IPS-NIHi7 (cell line): ENCODE data around the gene CDC14A.
"Not testable (repeated sequence)": the region's sequence is repeated elsewhere in the genome, so short reads cannot be mapped to it uniquely, and the experiment has no call there.

Experiments
- DNase-seq: peaks from one replicate; pipeline ENCODE4 v3.0.0; 2012; ENCODE audit warnings: mixed read lengths; ENCODE audit errors: extremely low spot score

Gene CDC14A, protein sequence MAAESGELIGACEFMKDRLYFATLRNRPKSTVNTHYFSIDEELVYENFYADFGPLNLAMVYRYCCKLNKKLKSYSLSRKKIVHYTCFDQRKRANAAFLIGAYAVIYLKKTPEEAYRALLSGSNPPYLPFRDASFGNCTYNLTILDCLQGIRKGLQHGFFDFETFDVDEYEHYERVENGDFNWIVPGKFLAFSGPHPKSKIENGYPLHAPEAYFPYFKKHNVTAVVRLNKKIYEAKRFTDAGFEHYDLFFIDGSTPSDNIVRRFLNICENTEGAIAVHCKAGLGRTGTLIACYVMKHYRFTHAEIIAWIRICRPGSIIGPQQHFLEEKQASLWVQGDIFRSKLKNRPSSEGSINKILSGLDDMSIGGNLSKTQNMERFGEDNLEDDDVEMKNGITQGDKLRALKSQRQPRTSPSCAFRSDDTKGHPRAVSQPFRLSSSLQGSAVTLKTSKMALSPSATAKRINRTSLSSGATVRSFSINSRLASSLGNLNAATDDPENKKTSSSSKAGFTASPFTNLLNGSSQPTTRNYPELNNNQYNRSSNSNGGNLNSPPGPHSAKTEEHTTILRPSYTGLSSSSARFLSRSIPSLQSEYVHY

DNA sequence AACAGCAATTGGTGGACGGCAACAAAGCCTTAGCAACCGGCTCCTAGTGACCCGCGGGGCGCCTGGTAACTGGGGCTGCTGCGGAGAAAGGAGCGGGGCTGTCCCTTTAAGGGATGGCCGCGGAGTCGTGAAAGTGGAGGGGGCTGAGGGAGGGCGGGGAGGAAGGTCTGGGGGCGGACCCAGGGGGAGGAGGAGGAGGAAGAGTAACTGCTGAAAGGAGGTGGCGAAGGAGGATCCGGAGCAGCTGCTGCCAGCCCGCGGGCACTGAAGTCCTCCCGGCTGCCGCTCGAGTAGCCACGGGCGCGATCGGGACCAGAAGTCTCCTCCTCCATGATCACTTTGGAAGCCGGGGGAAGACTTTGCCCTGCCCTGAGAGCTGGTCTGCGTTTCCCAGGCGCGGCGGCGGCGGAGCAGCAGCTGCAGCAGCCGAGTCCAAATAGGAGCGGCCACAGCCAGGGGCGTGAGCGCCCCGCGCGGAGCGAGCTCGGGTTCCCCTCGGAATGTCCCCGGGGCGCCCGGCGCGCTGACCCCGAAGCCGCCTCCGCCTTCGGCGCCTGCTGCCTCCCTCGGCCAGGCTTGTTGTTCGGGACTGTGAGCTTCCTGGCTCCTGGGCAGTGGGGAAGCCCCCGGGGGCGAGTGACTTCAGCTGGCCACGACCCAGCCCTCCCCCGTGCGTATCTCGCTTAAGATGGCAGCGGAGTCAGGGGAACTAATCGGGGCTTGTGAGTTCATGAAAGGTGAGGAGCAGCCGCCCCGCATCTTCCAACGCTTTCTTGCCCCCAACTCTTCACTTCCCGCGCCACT is at the start of gene CDC14A:
CDC14A (plus strand) TSS at position 240 of the 804 bp plus-strand sequence; CDS start at position 689, 449 bp downstream.
- DNase-seq, result peak; percentile 95

DNA sequence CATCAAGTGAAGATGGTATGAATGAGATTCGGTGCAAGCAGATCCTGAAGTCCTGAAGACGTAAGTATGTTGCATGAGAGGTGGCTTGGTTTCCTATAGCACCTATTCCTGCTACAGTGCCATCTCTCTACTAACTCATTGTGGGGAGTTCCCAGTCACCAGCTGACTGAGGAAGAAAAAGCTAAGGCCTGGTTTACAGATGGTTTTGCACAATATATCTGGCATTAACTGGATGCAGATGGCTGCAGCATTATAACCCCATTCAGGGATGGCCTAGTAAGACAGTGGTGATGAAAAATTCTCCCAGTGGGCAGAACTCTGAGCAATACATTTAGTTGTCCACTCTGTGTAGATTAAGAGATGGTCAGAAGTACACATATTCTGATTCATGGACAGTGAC is 49.6 kb upstream of the CDC14A start:
- no peak for DNase-seq

DNA sequence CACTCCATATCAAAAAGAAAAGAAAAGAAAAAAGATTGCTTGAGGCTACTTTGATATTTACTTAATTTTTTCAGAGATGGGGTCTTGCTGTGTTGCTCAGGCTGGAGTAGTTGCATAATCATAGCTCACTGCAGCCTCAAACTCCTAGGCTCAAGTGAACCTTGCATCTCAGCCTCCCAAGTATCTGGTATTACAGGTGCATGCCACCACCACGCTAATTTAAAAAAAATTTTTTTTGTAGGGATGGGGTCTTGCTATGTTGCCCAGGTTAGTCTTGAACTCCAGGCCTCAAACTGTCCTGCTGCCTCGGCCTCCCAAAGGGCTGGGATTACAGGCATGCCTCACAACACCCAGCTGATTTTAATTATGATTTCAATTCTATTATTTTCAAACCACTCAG is 48.1 kb upstream of the CDC14A start:
- DNase-seq, result no peak

DNA sequence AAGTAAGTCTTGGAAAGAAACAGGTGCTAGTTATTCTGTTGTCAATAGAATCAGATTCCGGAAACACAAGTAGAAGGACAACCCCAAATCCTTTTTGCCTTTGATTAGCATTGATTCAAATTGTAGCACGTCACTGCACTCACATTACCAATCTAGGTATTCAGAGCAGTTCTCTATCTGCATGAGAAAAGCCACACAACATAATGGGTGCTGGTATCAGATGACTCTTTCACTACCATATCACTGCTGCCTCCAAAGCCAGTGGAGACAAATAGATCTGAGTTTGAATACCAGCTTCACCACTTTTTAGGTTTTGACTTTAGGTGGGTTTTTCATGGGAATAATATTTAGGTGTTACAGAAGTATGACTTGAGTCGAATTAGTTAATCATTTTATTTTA is 47.4 kb upstream of the CDC14A start:
- DNase-seq, result peak; percentile 42

DNA sequence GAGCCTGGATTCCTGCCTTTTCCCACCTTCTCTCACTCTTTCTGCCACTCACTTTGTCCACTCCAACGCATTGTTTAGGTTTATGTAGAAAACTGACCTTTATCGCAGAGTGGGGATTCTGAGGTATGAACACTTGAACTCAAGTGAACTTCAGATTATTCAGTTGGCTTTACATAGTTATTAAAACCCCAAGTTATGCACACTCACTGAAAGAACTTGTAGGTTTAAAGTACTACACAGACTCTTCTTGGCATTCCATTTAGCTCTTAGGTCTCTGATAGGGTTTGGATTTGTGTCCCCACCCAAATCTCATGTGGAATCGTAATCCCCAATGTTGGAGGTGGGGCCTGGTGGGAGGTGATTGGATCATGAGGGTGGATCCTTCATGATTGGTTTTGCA is 46.4 kb upstream of the CDC14A start:
- DNase-seq, result no peak

DNA sequence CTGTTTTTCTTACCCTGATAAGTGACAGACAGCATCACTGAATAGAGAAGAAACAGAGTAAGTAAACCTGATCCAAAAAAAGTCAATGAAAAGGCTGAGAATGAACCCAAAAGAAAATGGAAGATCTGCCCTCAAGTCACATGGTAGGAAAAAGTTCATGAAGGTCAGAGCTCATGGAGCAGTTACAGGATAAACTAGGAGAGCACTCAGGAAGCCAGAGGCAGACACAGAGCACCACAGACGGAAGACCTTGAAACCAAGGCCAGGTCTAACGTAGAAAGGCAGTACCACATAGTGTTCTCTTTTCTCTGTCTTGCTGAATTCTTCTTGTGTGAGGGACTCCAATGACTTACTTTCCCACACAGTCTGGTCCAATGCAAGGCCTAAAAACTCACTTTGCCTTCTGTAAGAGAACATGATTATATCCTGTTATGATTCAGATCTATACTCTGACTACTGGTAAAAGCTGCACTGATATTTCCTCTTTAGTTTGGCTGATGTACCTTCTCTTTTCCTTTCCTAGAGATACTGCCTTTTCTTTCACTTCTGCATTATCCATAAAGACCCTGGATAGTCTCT is 45.5 kb upstream of the CDC14A start:
- DNase-seq, result no peak

DNA sequence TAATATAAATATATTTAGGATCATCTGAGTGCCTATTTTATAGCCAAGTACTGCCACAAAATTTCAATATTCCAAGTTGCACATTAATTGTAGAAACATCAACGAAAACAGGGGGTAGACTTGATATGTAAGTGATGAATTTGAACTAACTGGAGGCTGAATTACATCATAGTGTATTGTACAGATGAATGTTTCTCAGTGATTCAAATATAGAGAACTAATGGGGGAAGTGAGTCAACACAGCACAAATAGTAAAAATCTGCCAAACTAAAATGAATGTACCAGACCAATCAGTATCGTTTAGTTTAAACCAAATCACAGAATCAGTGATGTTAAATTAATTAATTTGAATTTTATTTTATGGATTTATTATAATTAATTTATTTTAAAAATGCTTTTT is 43.5 kb upstream of the CDC14A start:
- no peak for DNase-seq

DNA sequence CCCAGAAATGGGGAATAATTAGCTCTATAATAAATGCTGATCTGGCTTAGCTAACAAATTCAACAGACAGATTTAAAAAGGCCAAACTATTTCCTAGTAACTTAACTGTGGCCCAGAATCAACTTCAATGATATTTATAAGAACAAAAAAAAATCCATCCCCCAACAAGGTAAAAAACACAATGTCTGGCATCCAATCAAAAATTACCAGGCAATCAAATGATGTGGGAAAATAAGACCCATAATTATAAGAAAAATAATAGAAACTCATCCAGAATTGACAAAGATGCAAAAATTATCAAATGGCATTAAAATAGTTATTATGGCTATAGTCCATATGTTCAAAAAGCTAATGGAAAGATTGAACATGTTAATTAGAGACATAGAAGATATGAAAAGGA is 42.4 kb upstream of the CDC14A start:
- no peak for DNase-seq

DNA sequence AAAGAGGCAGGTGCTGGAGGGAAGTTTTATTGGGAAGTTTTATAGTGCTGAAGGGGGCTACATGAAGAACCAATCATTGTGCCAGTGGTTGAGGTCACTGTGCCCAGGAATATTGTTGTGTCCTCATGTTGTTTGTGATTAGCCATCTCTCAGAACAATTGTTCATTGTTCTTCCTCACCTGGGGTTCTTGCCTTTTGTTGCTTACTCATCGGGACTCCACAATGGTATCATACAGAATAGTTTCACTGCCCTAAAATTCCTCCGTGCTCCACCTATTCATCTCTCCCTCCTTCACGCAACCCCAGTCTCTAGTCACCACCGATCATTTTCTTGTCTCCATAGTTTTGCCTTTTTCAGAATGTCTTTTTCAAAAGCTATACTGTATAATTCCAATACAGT is 38.9 kb upstream of the CDC14A start:
- DNase-seq, result no peak

DNA sequence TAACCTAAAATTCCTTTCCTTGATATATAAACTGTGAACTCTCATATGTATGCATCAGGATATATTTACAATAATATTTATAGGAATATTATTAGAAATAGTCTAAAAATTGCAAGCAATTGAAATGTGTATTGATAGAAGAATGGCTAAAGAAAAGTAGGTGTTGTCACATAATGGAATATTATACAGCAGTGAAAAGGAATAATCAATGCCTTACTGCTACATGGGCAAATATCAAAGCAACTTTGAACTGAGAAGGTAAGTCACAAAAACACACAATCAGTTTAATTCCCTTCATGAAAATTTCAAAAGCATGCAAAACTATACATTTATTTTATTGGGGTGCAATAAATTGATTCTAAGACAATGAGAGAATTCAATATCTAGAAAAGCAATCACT is 35.7 kb upstream of the CDC14A start:
- DNase-seq, result no peak

DNA sequence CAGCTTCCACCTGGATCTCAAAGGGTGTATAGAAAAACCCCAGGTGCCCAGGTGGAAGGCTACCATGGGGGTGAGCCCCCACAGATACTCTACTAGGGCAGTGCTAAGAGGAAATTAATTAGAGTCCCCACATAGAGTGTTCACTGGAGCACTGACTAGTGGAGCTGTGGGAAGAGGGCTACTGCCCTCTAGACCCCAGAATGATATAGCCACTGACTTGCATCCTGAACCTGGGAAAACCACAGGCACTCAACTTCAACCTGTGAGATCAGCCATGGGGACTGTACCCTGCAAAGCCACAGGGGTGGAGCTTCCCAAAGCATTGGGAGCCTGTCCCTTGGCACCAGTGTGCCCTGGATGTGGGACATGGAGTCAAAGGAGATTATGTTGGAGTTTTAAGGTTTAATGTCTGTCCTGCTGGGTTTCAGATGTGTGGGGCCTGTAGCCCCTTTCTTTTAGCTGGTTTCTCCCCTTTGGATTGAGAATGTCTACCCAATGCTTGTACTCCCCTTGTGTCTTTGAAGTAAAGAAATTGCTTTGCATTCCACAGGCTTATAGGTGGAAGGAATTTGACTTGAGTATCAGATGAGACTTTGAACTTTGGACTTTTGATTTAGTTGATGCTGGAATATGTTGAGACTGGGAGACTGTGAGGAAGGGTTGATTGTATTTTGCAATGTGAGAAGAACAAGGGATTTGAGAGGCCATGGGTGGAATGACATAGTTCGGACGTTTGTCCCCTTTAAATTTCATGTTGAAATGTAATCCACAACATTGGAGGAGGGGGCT is 31.8 kb upstream of the CDC14A start:
- no peak for DNase-seq

DNA sequence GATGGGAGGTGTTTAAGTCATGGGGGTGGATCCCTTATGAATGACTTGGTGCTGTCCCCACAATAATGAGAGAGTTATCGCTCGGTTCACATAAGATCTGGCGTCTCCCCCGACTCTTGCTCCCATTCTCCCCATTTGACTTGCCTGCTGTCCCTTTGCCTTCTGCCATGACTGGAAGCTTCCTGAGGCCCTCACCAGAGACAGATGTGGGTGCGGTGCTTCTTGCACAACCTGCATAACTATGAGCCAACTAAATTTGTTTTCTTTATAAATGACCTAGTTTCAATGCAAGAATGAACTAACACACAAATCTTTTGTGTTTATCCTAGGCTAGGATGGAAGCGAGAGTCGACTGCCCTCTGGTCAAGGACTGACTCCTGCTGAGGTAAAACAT is 31.2 kb upstream of the CDC14A start:
- no peak for DNase-seq

DNA sequence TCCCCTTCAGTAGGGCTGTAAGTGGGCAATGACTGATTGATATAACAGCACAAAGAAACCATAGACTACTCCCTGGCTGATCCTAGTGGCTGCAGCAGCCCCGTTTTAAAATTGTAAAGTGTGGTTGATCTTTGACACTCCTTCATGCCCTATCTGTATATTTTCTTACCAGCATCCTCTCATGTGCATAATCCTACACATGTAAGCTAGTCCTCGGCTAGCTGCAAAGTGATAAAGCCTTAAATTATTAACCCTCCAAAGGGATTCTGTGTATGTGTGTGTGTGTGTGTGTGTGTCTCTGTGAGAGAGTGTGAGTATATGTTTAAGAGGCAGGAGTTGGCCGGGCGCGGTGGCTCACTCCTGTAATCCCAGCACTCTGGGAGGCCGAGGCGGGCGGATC is 30.8 kb upstream of the CDC14A start:
- DNase-seq, result no peak

DNA sequence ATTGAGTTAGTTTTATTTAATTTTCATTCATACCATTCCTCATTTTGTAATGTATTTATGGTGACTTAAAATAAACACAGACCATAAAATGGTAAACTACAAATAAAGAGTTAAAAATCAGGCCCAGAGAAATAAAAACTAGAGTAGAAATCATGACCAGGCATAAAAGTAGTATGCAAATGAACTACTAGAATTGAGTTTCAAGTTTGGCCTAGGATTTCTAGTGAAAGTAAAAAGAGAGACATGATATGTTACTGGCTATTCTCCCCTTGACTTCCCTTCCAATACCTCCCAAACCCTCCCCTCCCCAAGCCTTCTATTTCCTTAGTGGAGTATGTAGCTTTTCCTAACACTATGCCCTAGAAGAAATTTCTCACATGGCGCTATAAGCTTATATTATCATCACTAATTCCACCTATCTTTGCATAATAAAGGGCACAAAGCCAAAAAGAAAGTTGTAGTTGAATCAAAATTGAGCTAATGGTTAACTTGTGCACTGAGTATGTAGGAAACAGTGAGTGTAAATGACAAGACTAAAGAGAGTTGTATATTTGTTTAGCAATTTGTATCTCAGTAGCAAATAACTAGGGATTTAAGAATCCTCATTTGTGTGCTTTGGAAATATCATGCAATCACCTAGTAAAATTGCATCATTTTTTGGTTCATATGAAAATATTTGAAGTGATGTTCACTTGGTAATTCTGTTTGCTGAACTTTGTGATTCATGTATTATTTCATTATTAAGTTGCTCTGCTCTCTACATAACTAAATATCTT is 29.7 kb upstream of the CDC14A start:
- no peak for DNase-seq

DNA sequence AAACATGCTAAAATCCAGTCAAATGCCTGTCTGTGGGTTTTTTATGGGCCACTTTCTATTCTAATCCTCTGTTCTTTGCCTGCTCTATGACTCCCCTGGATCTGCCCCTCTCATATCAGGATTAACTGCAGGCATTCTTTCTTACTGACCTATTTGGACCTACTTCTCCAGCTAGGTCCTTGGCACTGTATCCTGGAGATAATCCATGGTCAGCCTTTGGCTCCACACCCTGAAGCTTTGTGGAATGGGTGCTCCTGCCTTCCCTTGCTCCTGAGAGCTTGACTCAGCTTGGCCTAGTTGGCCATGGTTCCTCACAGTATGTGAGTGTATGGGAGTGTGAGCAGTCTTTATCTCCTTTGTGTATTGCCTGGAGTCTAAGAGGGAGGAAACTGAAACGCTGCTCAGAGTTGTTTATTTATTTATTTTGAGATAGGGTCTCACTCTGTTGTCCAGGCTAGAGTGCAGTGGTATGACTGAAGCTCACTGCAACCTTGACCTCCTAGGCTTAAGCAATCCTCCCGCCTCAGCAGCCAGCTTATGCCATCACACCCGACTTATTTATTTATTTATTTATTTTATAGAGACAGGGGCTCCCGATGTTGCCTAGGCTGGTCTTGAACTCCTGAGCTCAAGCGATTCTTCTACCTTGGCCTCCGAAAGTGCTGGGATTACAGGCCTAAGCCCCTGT is 28.7 kb upstream of the CDC14A start:
- DNase-seq, result no peak

DNA sequence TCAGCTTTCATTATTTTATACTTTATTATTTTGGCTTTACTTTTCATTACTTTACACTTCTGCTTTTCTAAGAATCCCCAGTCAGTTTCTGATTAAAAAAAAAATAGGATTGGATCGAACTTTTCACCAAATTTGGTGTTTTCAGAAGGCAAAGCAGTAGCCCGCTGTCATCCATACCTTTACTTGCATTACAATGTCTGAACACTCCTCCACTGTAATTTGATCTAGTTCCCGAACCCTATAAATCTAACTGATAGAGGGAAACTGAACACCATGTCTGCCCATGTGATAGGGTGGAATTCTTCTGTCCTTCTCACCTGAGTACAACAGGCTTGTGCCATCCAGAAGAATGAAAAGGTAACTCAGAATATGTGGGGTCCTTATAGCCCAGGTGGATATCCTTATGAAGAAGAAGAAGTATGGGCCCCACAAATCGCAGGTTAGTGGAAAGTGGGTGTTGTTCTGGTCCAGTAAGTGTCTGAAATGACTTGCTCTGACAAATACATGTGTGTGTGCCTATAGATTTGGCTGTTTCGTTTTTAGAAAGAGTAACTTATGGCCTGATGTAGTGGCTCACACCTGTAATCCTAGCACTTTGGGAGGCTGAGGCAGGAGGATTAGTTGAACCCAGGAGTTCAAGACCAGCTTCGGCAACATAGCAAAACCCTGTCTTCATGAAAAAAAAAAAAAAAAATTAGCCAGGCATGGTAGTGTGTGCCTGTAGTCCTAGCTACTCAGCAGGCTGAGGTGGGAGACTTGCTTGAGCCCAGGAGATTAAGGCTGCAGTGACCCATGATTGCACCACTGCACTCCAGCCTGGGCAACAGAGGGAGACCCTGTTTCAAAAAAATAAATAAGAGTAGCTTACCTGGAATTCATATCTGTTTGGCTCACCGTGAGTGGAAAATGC is 26.6 kb upstream of the CDC14A start:
- no peak for DNase-seq

DNA sequence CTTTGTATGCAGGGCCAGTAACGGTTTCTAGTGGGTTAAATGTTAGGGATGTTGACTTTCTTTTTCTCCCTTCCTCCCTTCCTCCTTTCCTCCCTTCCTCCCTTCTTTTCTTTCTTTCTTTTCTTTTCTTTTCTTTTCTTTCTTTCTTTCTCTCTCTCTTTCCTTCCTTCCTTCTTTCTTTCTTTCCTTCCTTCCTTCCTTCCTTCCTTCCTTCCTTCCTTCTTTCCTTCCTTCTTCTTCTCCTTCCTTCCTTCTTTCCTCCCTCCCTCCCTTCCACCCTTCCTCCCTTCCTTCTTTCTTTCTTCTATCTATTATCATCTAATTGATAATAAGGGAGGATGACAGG is 26.0 kb upstream of the CDC14A start:
- DNase-seq, result not testable (repeated sequence)

DNA sequence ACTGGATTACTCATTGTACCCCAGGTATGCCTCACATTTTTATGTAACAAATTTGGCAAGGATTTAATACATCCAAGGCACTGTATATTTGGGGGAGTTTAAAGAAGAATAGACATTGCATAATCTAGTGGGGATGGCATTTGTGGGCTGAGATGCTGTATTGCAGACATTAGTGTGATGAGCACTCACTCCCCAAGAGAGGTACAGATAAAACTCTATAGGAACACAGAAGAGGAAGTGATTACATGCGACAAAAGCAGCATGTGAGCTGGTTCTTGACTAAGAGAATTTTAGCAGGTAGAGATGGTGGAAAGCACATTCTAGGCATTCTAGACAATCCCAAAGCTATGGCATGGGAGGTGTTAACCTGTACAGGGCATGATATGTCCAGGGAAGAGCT is 24.2 kb upstream of the CDC14A start:
- DNase-seq, result no peak

DNA sequence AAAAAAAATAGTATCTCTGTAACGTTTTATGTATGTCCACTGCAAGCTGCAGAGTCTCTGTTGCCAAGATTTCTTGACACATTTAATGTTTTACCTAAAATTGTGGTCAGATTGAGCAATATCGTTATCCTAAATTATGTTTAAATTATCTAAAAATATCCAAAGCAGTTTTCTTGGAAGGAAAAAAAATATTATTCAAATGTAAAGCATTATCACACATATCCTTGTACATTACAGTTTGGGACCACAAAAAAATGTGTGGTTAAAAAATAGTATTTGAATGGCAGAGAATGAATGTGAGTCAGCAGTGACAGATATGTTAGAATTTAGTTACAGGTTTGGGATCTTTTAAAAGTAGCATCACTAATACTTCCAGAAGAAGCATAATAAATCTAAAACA is 21.2 kb upstream of the CDC14A start:
- not testable (repeated sequence) for DNase-seq
